T-helper 2 cell treated with Interferon-gamma antibody and Interleukin-4, amounts not matched to agents 5 μg/mL and 100 μg/mL, for 36 hours (primary cell): ENCODE measurements around the gene KRTAP19-8.

Experiments
- DNase-seq: peaks from one replicate; pipeline ENCODE4 v3.0.0; 2021; ENCODE audit warnings: low spot score
- H3K27ac Mint-ChIP-seq: one replicate; pipeline ENCODE4 v1.8.0; 2021; ENCODE audit warnings: mild to moderate bottlenecking, mixed read lengths
- H3K27me3 Mint-ChIP-seq: one replicate; pipeline ENCODE4 v1.8.0; 2021; ENCODE audit warnings: low read depth, mixed read lengths
- H3K36me3 Mint-ChIP-seq: one replicate; pipeline ENCODE4 v1.8.0; 2021; ENCODE audit warnings: low read depth, mixed read lengths
- H3K4me1 Mint-ChIP-seq: one replicate; pipeline ENCODE4 v1.8.0; 2021; ENCODE audit warnings: low read depth, mixed read lengths
- H3K4me3 Mint-ChIP-seq: one replicate; pipeline ENCODE4 v1.8.0; 2022; ENCODE audit warnings: mild to moderate bottlenecking, moderate library complexity, mixed read lengths
- H3K9me3 Mint-ChIP-seq: one replicate; pipeline ENCODE4 v1.8.0; 2021; ENCODE audit warnings: mixed read lengths

KRTAP19-8 gene

GRCh38 chr21:30994932-30995331, 43.3 kb downstream of the KRTAP19-8 start:
- Mint-ChIP-seq H3K36me3 (no peaks in the 10 kb centered on the region), H3K27ac (no peak overlapping the region), H3K9me3 (no peaks in the 10 kb centered on the region), H3K4me3 (no peak overlapping the region), H3K4me1 (peaks cover 2% of the 10 kb centered on the region), H3K27me3 (peaks cover 34% of the 10 kb centered on the region)
- no peak for DNase-seq

- no peak for DNase-seq
- H3K36me3 Mint-ChIP-seq = no peaks in the 10 kb centered on the region
- H3K4me1 Mint-ChIP-seq = peaks cover 2% of the 10 kb centered on the region
- no peak overlapping the region for H3K4me3 Mint-ChIP-seq
- H3K27ac Mint-ChIP-seq = no peak overlapping the region
- no peaks in the 10 kb centered on the region for H3K9me3 Mint-ChIP-seq
- H3K27me3 Mint-ChIP-seq = peaks cover 36% of the 10 kb centered on the region
Measured at GRCh38 chr21:30990514-30991262, 47.6 kb downstream of the KRTAP19-8 start.

- Mint-ChIP-seq H3K36me3 (no peaks in the 10 kb centered on the region), H3K9me3 (no peaks in the 10 kb centered on the region), H3K4me1 (no peaks in the 10 kb centered on the region), H3K27me3 (peaks cover 28% of the 10 kb centered on the region), H3K27ac (no peak overlapping the region), H3K4me3 (no peak overlapping the region)
- no peak for DNase-seq
Measured at GRCh38 chr21:30988706-30989105, 49.6 kb downstream of the KRTAP19-8 start.
